Tibial nerve (tissue), 3 donors: ENCODE measurements around the gene OVOL2.

Source experiments
- CTCF ChIP-seq, 5 experiments: fragments of 200-600 bp in 3 of 5; fragments of 450-650 bp in 2 of 5; sonication (generic) in 3 of 5; IDR thresholded peaks; one replicate each; pipeline ENCODE4 v1.5.1; 2016 to 2019; ENCODE audit warnings: antibody characterized with exemption in 5 of 5, mild to moderate bottlenecking in 3 of 5, moderate library complexity in 2 of 5
- POLR2A ChIP-seq, 2 donors: fragments of 450-650 bp; IDR thresholded peaks; one replicate each; pipeline ENCODE4 v1.6.1; 2017; ENCODE audit warnings: antibody characterized with exemption in 2 of 2, mild to moderate bottlenecking in 2 of 2, moderate library complexity in 2 of 2

DNA sequence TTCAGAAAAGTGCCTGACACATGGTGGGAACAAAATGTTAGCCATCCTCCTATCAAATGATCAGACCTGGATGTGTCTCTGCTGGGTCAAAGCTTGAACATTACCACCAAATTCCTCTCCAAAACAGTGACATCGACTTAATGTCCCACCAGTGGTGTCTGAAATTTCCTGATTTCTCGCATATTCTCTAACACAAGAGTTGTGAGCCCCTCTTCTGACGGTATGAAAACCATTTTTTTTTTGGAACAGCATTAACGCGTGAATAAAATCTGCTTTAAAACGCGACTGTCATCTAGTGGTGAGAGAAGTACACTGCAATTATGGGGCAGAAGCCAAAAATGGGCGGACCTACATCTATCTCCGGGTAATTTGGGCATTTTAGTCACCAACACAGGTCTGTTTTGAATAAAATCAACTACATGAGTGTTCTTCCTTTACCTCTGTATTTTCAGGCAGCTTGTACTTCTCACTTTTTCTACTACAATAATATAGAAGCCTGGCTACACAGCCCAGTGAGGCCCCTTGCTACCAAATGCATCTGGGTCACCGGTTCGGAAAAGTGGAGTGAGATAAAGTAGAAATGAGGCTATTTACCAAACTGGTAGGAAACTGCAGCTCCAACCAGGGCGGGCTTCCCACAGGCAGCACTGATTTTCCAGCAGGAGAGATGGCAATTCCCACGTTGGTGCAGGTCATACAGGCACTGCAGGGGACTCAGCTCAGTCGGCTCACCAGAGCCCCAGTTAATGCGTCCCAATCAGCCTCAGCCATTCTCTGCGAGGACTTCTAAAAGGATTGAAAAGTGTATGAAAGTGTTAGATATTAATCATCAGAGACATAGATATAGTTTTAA, 61.5 kb downstream of the OVOL2 start:
- TF ChIP-seq CTCF (IDR thresholded peaks at IDR 0.05): peak; percentile 86 to 98 (median 92)
- no peak for TF ChIP-seq POLR2A (IDR thresholded peaks at IDR 0.05)
